ENCODE data around the gene PHC2. TPM values are rescaled to one million over a fixed set of nuclear protein-coding genes. Genes with fewer than 3 reads are reported as not detected.

PHC2 gene
- total RNA-seq, 1 donor from 2014 or later = 65.0 TPM

DNA sequence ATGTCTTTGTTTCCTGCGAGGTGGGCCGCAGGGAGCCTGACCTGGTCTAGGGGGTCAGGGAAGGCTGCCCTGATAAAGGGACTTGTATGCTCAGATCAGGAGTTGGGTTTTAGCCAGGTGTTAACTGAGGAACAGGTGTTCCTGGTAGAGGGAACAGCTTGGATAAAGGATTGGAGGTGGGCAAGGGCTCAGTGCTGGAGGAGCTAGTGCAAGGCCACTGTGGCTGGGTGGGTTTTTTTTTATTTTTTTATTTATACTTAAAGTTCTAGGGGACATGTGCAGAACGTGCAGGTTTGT, 141.1 kb downstream of the PHC2 start:
- H3K4me1 ChIP-seq = no peaks in the 10 kb centered on the region
- Mint-ChIP-seq H3K4me1 (no peaks in the 10 kb centered on the region), H3K9me3 (peaks cover 4% of the 10 kb centered on the region), H3K27ac (no peak overlapping the region), H3K36me3 (peaks cover 31% of the 10 kb centered on the region), H3K27me3 (ENCODE audit: insufficient read depth, low read depth) (peaks cover 9% of the 10 kb centered on the region), H3K4me3 (no peak overlapping the region)
- H3K4me2 ChIP-seq = no peak overlapping the region
- H3F3A ChIP-seq (ENCODE audit: low read depth) = no peaks in the 10 kb centered on the region
- peaks cover 12% of the 10 kb centered on the region for H4K20me1 ChIP-seq (ENCODE audit: low read depth)
- H3K9me3 ChIP-seq (ENCODE audit: low read depth) = no peaks in the 10 kb centered on the region
- no peak overlapping the region for H3K27ac ChIP-seq
- H3K27me3 ChIP-seq = no peaks in the 10 kb centered on the region
- H3K4me3 ChIP-seq = no peak overlapping the region
- TF ChIP-seq EZH2 (IDR thresholded peaks at IDR 0.05) (no peak), EZH2phosphoT487 (IDR thresholded peaks at IDR 0.05) (no peak)
- H3K79me2 ChIP-seq (ENCODE audit: low read depth) = no peaks in the 10 kb centered on the region
- no peak overlapping the region for H2AFZ ChIP-seq (replicated peaks)
- H3K36me3 ChIP-seq = peaks cover 3% of the 10 kb centered on the region
- H3K9ac ChIP-seq = no peak overlapping the region
- DNase-seq (ENCODE audit: low spot score) = no peak

- Mint-ChIP-seq H3K4me3 (no peak overlapping the region), H3K4me1 (no peaks in the 10 kb centered on the region), H3K27ac (peak overlapping the region; percentile 65), H3K9me3 (peaks cover 4% of the 10 kb centered on the region), H3K36me3 (peaks cover 35% of the 10 kb centered on the region), H3K27me3 (ENCODE audit: insufficient read depth, low read depth) (peaks cover 8% of the 10 kb centered on the region)
- H3K27me3 ChIP-seq = no peaks in the 10 kb centered on the region
- no peaks in the 10 kb centered on the region for H3K9me3 ChIP-seq (ENCODE audit: low read depth)
- H3F3A ChIP-seq (ENCODE audit: low read depth) = no peaks in the 10 kb centered on the region
- H2AFZ ChIP-seq (replicated peaks) = no peak overlapping the region
- H3K79me2 ChIP-seq (ENCODE audit: low read depth) = no peaks in the 10 kb centered on the region
- no peak overlapping the region for H3K9ac ChIP-seq
- no peak overlapping the region for H3K4me2 ChIP-seq
- peaks cover 8% of the 10 kb centered on the region for H4K20me1 ChIP-seq (ENCODE audit: low read depth)
- DNase-seq (ENCODE audit: low spot score) = no peak
- H3K27ac ChIP-seq = no peak overlapping the region
- peaks cover 3% of the 10 kb centered on the region for H3K36me3 ChIP-seq
- TF ChIP-seq EZH2phosphoT487 (IDR thresholded peaks at IDR 0.05) (no peak), EZH2 (IDR thresholded peaks at IDR 0.05) (no peak)
- TF ChIP-seq, protein P1, sequence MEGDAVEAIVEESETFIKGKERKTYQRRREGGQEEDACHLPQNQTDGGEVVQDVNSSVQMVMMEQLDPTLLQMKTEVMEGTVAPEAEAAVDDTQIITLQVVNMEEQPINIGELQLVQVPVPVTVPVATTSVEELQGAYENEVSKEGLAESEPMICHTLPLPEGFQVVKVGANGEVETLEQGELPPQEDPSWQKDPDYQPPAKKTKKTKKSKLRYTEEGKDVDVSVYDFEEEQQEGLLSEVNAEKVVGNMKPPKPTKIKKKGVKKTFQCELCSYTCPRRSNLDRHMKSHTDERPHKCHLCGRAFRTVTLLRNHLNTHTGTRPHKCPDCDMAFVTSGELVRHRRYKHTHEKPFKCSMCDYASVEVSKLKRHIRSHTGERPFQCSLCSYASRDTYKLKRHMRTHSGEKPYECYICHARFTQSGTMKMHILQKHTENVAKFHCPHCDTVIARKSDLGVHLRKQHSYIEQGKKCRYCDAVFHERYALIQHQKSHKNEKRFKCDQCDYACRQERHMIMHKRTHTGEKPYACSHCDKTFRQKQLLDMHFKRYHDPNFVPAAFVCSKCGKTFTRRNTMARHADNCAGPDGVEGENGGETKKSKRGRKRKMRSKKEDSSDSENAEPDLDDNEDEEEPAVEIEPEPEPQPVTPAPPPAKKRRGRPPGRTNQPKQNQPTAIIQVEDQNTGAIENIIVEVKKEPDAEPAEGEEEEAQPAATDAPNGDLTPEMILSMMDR (IDR thresholded peaks at IDR 0.05) = no peak
- no peak overlapping the region for H3K4me3 ChIP-seq
- H3K4me1 ChIP-seq = no peaks in the 10 kb centered on the region
These were observed 141.7 kb downstream of the PHC2 start for GRCh38 chr1:33288976-33289857.

DNA sequence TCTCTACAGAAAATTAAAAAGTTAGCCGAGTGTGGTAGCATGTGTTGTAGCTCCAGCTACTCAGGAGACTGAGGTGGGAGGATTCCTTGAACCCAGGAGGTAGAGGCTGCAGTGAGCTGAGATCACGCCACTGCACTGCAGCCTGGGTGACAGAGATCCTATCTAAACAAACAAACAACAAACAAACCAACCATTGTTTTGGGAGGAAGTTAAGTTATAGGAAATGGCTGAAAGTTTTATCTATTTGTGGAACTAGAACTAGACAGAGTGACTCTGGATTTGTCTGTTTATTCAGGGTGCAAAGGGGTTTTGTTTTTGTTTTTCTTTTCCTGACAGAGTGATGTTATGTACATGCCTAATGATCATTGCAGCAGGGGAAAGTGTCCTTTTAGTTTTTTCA, 143.6 kb downstream of the PHC2 start:
- Histone ChIP-seq H3K36me3 (peaks cover 3% of the 10 kb centered on the region), H3K79me2 (ENCODE audit: low read depth) (no peaks in the 10 kb centered on the region), H3K9me3 (ENCODE audit: low read depth) (no peaks in the 10 kb centered on the region), H3K4me2 (no peak overlapping the region), H2AFZ (replicated peaks) (no peak overlapping the region), H3F3A (ENCODE audit: low read depth) (no peaks in the 10 kb centered on the region), H3K27me3 (no peaks in the 10 kb centered on the region), H4K20me1 (ENCODE audit: low read depth) (no peaks in the 10 kb centered on the region), H3K27ac (no peak overlapping the region), H3K4me3 (no peak overlapping the region), H3K4me1 (no peaks in the 10 kb centered on the region), H3K9ac (no peak overlapping the region)
- Mint-ChIP-seq H3K36me3 (peaks cover 34% of the 10 kb centered on the region), H3K9me3 (peaks cover 4% of the 10 kb centered on the region), H3K27ac (no peak overlapping the region), H3K4me1 (no peaks in the 10 kb centered on the region), H3K27me3 (ENCODE audit: insufficient read depth, low read depth) (peaks cover 8% of the 10 kb centered on the region), H3K4me3 (no peak overlapping the region)
- TF ChIP-seq EZH2 (IDR thresholded peaks at IDR 0.05) = no peak
- TF ChIP-seq EZH2phosphoT487 (IDR thresholded peaks at IDR 0.05) = no peak
- TF ChIP-seq, protein P1 (IDR thresholded peaks at IDR 0.05) = no peak
- DNase-seq (ENCODE audit: low spot score) = no peak
